ENCODE measurements around the gene TTC3. TPM values are rescaled to one million over a fixed set of nuclear protein-coding genes. Genes with fewer than 3 reads are reported as not detected.

The TTC3 gene
- total RNA-seq, 1 experiment from 2014 or later: 77.6 TPM

DNA sequence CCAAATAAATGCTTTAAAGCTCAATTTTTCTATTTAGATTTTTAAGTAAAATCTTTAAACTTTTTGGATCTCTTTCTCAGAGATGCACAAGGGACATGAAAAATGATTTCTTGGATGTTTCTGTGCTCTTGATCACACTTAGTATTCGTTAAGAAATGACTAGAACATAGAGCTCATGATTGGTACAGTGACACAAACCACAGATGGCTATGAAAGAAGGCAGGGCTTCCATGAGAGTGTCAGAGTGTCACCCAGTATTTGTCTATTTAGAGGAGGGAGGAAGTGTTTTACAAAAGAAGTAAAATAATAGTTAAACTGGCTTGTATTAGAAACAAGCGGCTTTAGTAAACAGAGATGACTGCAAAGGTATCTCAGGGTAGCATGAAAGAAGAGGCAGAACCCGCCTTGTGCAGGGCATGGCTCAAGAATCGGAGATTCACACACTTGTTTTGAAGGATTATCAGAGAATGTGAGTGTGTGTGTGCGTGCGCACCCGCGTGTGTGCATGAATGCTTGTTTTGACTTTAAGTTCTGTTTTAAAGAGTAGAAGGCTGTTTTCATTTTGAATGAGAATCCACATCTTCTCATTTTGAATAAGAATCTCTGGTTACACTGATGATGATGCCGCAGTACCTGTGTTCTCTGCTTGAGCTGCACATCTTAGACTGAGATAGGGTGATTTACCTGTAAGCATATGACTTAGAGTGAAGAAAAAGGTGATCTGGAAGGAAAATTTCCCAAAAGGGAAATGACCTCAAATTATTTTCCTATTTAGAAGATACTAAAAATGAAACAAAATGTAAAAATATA is 111.9 kb downstream of the TTC3 start:
- H3K36me3 ChIP-seq (ENCODE audit: low read depth): peaks cover 5% of the 10 kb centered on the region
- intact Hi-C loops (cut with micrococcal nuclease; ENCODE audit: unreplicated experiment): no loop called here
- no TSS peak for BruUV-seq (replicated peaks)
- H4K20me1 ChIP-seq (ENCODE audit: insufficient read depth): no peaks in the 10 kb centered on the region
- no peak overlapping the region for H3K4me2 ChIP-seq
- H3K27me3 ChIP-seq (ENCODE audit: insufficient read depth, low read depth): no peaks in the 10 kb centered on the region
- H3K4me1 ChIP-seq (replicated peaks; ENCODE audit: insufficient read depth): no peaks in the 10 kb centered on the region
- no peak overlapping the region for H3K4me3 ChIP-seq
- no peak for DNase-seq
- no peak for TF ChIP-seq EZH2 (IDR thresholded peaks at IDR 0.05; ENCODE audit: low read depth)
- no peak for TF ChIP-seq CTCF (conservative IDR thresholded peaks at IDR 0.05)
- CTCF ChIA-PET: no interaction called here
- H3K9me3 ChIP-seq (ENCODE audit: insufficient read depth, low read depth): no peaks in the 10 kb centered on the region
- H3K9me2 ChIP-seq (ENCODE audit: insufficient read depth): no peaks in the 10 kb centered on the region
- H2AFZ ChIP-seq: no peak overlapping the region
- no peak overlapping the region for H3K27ac ChIP-seq
- no peaks in the 10 kb centered on the region for H3K79me2 ChIP-seq (ENCODE audit: low read depth)
- POLR2A ChIA-PET (ENCODE audit: unreplicated experiment): no interaction called here
- no peaks in the 10 kb centered on the region for H3F3A ChIP-seq (ENCODE audit: insufficient read depth, low read depth)

- Histone ChIP-seq H3K36me3 (ENCODE audit: low read depth) (no peaks in the 10 kb centered on the region), H3K9me2 (ENCODE audit: insufficient read depth) (no peaks in the 10 kb centered on the region), H3K9me3 (ENCODE audit: insufficient read depth, low read depth) (no peaks in the 10 kb centered on the region), H2AFZ (no peak overlapping the region), H3F3A (ENCODE audit: insufficient read depth, low read depth) (no peaks in the 10 kb centered on the region), H3K27me3 (ENCODE audit: insufficient read depth, low read depth) (no peaks in the 10 kb centered on the region), H4K20me1 (ENCODE audit: insufficient read depth) (no peaks in the 10 kb centered on the region; the same call in 1 of the 2 replicates), H3K4me3 (no peak overlapping the region), H3K4me2 (no peak overlapping the region), H3K79me2 (ENCODE audit: low read depth) (no peaks in the 10 kb centered on the region), H3K4me1 (replicated peaks; ENCODE audit: insufficient read depth) (no peaks in the 10 kb centered on the region), H3K27ac (no peak overlapping the region)
- intact Hi-C loops (cut with micrococcal nuclease; ENCODE audit: unreplicated experiment): no loop called here
- CTCF ChIA-PET: no interaction called here
- BruUV-seq (replicated peaks): no TSS peak
- DNase-seq: no peak
- POLR2A ChIA-PET (ENCODE audit: unreplicated experiment): no interaction called here
- no peak for TF ChIP-seq CTCF (conservative IDR thresholded peaks at IDR 0.05)
- no peak for TF ChIP-seq EZH2 (IDR thresholded peaks at IDR 0.05; ENCODE audit: low read depth)
These were observed 113.9 kb downstream of the TTC3 start for GRCh38 chr21:37186983-37187382.

DNA sequence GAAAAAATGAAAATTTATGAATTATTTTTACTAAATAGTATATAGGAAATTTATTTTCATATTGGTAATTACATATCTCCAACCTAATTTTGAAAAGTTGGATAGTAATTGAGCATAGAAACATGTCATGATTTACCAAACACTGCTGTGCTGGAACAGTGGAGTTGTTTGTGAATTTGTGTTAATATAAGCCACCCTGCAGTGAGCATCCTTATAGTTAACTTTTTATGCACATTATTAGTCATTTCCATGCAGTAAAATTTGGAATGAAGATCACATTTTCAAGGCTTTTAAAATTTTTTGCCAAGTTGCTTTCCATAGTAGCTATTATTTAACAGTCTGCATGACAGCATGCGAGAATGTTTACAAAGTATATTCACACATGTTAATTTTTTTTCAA is 115.8 kb downstream of the TTC3 start:
- Histone ChIP-seq H3F3A (ENCODE audit: insufficient read depth, low read depth) (no peaks in the 10 kb centered on the region), H3K27ac (no peak overlapping the region), H3K4me1 (replicated peaks; ENCODE audit: insufficient read depth) (no peaks in the 10 kb centered on the region), H3K36me3 (ENCODE audit: low read depth) (no peaks in the 10 kb centered on the region), H2AFZ (no peak overlapping the region), H3K4me3 (no peak overlapping the region), H3K9me3 (ENCODE audit: insufficient read depth, low read depth) (no peaks in the 10 kb centered on the region), H3K79me2 (ENCODE audit: low read depth) (no peaks in the 10 kb centered on the region), H3K27me3 (ENCODE audit: insufficient read depth, low read depth) (no peaks in the 10 kb centered on the region), H4K20me1 (ENCODE audit: insufficient read depth) (no peaks in the 10 kb centered on the region; the same call in 1 of the 2 replicates), H3K4me2 (no peak overlapping the region), H3K9me2 (ENCODE audit: insufficient read depth) (no peaks in the 10 kb centered on the region)
- ChIA-PET POLR2A (ENCODE audit: unreplicated experiment) (no interaction called here), CTCF (no interaction called here)
- intact Hi-C loops (cut with micrococcal nuclease; ENCODE audit: unreplicated experiment): no loop called here
- TF ChIP-seq EZH2 (IDR thresholded peaks at IDR 0.05; ENCODE audit: low read depth) (no peak), CTCF (conservative IDR thresholded peaks at IDR 0.05) (no peak)
- DNase-seq: no peak
- no TSS peak for BruUV-seq (replicated peaks)

Measured in PC-9 (cell line).